IPS DF 6.9 (cell line): Measurements from ENCODE around the gene E2F4.

ENCODE experiments used
- DNase-seq: peaks from one replicate; pipeline ENCODE4 v3.0.0-alpha.2; 2013; ENCODE audit warnings: low read depth, low spot score
- H3K27ac ChIP-seq: one replicate; pipeline ENCODE4 v1.5.1; 2013; ENCODE audit warnings: low read length, control low read depth
- H3K27me3 ChIP-seq: 2 replicates; pipeline ENCODE4 v1.6.1; 2013; ENCODE audit warnings: mild to moderate bottlenecking, low read length; ENCODE audit not compliant: control insufficient read depth, insufficient read depth
- H3K36me3 ChIP-seq: 2 replicates; pipeline ENCODE4 v1.6.1; 2013; ENCODE audit warnings: low read length; ENCODE audit not compliant: control insufficient read depth, insufficient read depth
- H3K4me1 ChIP-seq: 2 replicates; pipeline ENCODE4 v1.6.1; 2013; ENCODE audit warnings: low read length; ENCODE audit not compliant: control insufficient read depth, insufficient read depth
- H3K4me3 ChIP-seq: 2 replicates; pipeline ENCODE4 v1.5.1; 2013; ENCODE audit warnings: mild to moderate bottlenecking, low read length
- H3K9me3 ChIP-seq: 2 replicates; pipeline ENCODE4 v1.6.1; 2013; ENCODE audit warnings: low read length, inconsistent platforms; ENCODE audit not compliant: control insufficient read depth, insufficient read depth
- WGBS: extraction: QIAGEN DNeasy Blood & Tissue Kit; methylation state at CpG from one replicate; pipeline ENCODE4 v1.1.7; 2013; ENCODE audit warnings: mixed read lengths, missing lambda C conversion rate; ENCODE audit not compliant: insufficient read length, insufficient coverage; 5-methylcytosine and 5-hydroxymethylcytosine counted together

The E2F4 gene, protein sequence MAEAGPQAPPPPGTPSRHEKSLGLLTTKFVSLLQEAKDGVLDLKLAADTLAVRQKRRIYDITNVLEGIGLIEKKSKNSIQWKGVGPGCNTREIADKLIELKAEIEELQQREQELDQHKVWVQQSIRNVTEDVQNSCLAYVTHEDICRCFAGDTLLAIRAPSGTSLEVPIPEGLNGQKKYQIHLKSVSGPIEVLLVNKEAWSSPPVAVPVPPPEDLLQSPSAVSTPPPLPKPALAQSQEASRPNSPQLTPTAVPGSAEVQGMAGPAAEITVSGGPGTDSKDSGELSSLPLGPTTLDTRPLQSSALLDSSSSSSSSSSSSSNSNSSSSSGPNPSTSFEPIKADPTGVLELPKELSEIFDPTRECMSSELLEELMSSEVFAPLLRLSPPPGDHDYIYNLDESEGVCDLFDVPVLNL

DNA sequence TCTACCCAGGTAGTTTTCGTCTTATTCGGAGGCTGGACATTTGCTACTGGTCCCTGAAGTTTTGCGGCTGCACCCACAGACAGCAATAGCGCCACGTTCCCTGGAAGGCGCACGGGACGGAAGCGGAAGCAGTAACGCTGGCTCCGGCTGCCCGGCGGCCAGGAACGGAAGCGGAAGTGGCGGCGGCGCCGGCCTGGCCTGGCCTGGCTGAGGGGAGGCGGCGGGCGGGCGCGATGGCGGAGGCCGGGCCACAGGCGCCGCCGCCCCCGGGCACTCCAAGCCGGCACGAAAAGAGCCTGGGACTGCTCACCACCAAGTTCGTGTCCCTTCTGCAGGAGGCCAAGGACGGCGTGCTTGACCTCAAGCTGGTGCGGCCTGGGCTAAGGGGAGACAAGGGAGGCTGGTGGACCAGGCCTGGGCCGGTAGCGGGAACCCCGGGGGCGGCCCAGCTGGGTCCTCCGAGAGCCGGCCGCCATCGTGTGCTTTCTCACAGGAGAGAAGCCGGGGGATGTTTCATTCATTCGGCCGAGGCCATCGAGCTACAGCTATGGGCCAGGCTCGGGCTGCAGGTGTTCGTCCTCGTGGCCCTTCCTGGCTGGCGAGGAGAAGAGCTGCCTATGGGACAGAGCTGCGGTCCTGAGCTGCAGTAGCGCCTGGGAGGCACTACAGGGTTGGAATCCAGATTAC is at the start of gene E2F4:
Gene E2F4 (plus strand): TSS at position 161 of the 687 bp plus-strand sequence. CDS start 73 bp downstream, at position 234.
- Histone ChIP-seq H3K4me3 (peak within 1 kb of the TSS; percentile 85), H3K4me1 (peaks cover 2% of the 10 kb centered on the region; the same call in 1 of the 2 replicates), H3K36me3 (peaks cover 22% of the 10 kb centered on the region), H3K27ac (no peak within 1 kb of the TSS), H3K9me3 (no peaks in the 10 kb centered on the region), H3K27me3 (no peaks in the 10 kb centered on the region)
- DNase-seq: no peak
- WGBS: no CpG with 5 or more reads among the region's 54 CpGs

DNA sequence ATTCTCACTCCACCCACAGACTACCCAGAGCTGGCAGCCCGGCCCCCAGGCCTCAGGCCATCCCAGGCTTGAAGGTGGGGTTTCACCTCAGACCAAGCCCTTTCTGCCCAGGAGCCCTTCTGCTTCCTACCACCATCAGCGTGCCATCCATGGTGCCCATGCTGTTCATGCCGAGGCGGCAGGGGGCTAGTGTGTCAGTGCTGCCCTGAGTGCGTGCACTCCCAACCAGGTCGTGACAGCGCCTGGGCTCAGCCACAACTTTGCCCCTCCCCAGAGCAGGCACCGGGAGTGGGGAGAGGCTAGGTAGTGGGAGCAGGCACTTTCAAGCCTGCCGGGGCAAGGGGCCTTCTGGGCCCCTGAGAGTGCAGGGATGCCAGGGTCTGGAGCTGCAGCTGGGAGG is 49.6 kb upstream of the E2F4 start:
- no CpG with 5 or more reads among the region's 9 CpGs for WGBS

DNA sequence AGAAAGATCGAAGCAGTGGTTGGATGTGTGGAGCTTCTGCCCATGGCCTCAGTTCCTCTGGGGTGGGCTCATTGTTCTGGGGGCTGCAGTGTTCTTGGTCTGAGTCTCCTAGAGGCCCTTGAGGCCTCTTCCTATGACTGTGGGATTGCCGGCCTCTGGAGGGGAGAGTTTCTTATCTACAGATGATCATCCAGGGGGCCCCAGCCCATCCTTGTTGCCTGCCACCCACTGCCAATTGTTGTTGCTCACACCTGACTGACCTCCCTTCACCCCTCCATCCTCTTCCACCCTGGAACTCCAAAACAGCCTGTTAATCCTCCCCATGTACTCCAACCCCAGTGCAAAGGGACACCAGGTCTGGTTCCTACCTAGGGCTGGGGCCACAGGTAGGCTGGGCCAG is 47.0 kb upstream of the E2F4 start:
- no peaks in the 10 kb centered on the region for H3K9me3 ChIP-seq
- no peak overlapping the region for H3K4me3 ChIP-seq
- DNase-seq: no peak
- no CpG with 5 or more reads among the region's 2 CpGs for WGBS
- H3K4me1 ChIP-seq: peaks cover 4% of the 10 kb centered on the region; the same call in 1 of the 2 replicates
- H3K27ac ChIP-seq: no peak overlapping the region
- peaks cover 27% of the 10 kb centered on the region for H3K36me3 ChIP-seq
- no peaks in the 10 kb centered on the region for H3K27me3 ChIP-seq

More for the DNA sequence above, 49.6 kb upstream of the E2F4 start:
- DNase-seq: no peak
- no peak overlapping the region for H3K27ac ChIP-seq
- peaks cover 30% of the 10 kb centered on the region for H3K36me3 ChIP-seq
- no peak overlapping the region for H3K4me3 ChIP-seq
- H3K27me3 ChIP-seq: no peaks in the 10 kb centered on the region
- no peaks in the 10 kb centered on the region for H3K4me1 ChIP-seq
- no peaks in the 10 kb centered on the region for H3K9me3 ChIP-seq

DNA sequence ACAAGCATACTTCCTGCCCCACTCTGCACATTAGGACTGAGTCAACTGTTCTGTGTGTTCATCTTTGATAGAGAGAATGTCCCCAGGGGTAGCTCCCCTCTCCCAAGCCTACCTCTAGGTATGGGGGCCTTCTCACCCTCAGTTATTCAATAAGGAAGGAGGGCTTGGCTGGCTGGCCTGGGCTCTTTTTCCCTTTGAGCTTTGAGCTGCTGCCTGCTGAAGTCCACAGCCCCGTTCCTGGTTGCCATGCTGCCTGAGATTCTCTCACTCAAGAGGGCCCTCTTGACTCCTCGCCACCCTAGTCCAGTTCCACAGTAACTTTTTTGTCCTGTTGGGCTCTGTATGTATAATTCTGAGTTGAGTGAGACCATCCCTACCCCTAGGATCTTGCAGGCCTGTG is 46.2 kb upstream of the E2F4 start:
- Histone ChIP-seq H3K27me3 (no peaks in the 10 kb centered on the region), H3K36me3 (peaks cover 23% of the 10 kb centered on the region)
- no CpG with 5 or more reads among the region's 2 CpGs for WGBS

DNA sequence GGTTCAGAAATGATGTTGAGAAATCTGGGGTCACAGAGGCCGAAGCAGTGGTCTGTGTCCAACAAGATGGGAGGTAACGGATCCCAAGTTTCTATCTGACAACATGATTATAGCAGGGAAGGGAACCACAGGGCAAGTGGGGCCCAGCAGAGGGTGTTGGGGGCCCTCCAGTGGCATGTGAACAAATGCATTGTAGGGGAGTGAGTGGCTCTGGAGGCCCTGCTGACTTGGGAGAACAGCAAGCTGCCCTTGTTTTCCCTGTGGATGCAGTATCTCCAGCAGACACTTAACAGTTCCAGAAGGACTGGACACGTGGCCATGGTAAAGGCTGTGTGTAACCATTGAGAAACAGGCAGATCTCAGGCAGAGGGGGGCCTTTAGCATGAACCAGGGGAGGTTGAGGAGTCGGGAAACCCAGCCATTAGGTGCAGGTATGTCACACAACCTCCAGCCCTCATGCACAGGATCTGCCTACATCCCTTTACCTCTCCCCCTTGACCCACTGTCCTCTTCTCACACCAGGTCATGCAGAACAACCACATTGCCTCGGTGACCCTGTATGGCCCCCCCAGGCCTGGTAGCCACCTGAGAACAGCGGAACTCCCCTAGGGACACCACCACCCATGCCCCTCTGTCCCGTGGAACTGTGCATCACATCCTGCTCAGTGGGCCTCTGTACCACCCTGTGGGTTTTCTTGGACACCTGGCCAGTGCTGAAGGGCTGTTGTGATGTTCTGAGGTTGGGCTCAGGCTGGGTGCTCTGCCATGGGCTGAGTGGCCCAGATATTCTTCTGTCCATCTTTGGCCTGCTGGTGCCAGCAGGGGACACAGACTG is 45.2 kb upstream of the E2F4 start:
- no peak overlapping the region for H3K4me3 ChIP-seq
- no peak for DNase-seq
- peaks cover 15% of the 10 kb centered on the region for H3K36me3 ChIP-seq
- H3K27ac ChIP-seq: no peak overlapping the region
- peaks cover 7% of the 10 kb centered on the region for H3K4me1 ChIP-seq
- H3K9me3 ChIP-seq: no peaks in the 10 kb centered on the region
- H3K27me3 ChIP-seq: peaks cover 3% of the 10 kb centered on the region; the same call in 1 of the 2 replicates
- WGBS: no CpG with 5 or more reads among the region's 7 CpGs

More for the DNA sequence above, 46.2 kb upstream of the E2F4 start:
- no peak overlapping the region for H3K4me3 ChIP-seq
- no peak overlapping the region for H3K27ac ChIP-seq
- H3K4me1 ChIP-seq: peaks cover 4% of the 10 kb centered on the region; the same call in 1 of the 2 replicates
- DNase-seq: no peak
- no peaks in the 10 kb centered on the region for H3K9me3 ChIP-seq

DNA sequence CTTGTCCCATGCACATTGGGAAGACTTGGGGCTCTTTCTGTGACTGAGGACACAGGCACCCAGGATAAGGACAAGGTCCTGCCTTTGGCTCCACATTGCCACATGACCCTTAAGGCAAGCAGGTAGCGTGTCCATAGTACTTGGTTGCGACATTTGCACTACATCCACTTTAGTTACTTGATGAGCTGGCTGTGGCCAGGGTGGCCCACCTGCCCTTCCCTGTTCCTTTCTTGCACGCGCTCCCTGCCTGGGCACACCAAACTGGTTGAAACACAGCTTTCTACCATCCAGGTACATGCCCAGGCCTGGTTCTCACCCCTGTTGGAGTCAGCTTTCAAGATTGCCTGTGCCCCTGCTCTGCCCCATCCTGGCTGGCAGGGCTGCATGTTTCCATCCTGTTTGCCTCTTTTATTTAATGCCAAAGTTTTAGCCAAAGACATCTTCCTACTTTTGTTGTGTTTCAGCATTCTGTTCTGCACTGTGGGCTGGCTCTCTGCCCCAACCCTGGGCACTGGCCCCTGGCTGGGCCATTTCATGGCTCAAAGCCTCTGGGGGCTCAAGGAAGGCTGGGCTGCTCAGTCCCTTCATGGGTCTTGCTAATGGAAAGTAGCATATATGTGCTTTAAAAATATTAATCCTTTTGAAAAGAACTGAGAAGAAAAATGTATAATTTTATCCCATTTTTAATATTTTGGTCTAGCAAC is 44.4 kb upstream of the E2F4 start:
- Histone ChIP-seq H3K27me3 (peaks cover 6% of the 10 kb centered on the region; the same call in 1 of the 2 replicates), H3K4me1 (peaks cover 7% of the 10 kb centered on the region), H3K36me3 (peaks cover 11% of the 10 kb centered on the region), H3K9me3 (no peaks in the 10 kb centered on the region), H3K4me3 (no peak overlapping the region), H3K27ac (no peak overlapping the region)
- DNase-seq: no peak
- WGBS: no CpG with 5 or more reads among the region's 4 CpGs

DNA sequence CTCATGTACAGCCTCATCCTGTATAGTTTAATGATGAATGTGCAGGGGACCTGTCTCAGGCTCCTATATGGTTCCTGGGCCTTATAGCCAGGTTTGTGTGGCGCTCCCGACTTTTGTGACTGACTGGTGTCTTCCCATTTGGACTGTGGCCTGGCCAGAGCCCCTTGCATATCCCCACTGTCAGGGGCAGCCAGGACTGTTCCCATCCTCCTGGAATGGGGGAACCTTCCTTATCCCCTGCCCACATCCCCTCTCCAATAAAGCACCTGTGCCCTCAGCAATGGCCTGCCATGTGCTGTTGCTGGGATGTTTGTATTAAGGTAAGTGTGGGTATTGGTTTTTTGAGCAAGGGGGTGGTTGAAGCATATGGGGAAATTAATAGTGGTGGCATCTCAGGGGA is 43.7 kb upstream of the E2F4 start:
- Histone ChIP-seq H3K27me3 (peaks cover 13% of the 10 kb centered on the region; the same call in 1 of the 2 replicates), H3K9me3 (no peaks in the 10 kb centered on the region), H3K4me3 (no peak overlapping the region), H3K27ac (no peak overlapping the region), H3K36me3 (peaks cover 8% of the 10 kb centered on the region), H3K4me1 (peaks cover 7% of the 10 kb centered on the region)
- DNase-seq: no peak
- no CpG with 5 or more reads among the region's 2 CpGs for WGBS

DNA sequence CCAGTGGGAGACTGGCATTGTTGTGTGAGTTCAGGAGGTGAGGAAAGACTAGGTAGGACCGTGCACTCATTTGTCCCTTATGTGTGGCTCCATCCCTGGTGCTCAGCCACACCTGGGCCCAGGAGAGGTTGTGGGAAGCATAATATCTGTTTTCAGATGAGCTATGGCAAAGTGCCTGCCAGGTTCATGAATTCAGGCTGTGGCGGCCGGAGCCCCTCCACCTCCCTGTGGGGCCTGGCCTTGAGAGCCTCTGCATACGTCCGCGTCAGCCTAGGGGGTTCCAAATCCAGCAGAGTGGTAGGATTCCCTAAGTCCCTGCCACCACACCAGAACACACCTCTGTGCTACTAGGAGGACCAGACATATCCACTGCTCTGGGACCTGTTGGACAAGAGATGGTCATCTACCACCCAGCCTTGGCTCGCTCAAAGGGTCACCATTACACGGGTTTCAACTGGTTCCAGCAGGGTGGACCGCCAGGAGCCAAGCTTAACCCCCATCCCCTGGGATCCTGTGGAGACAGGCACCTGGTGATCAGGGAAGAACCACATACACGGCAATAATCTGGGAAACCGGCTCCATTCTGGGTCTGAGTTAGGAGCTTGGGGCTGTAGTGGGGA is 43.2 kb upstream of the E2F4 start:
- Histone ChIP-seq H3K27me3 (peaks cover 17% of the 10 kb centered on the region; the same call in 1 of the 2 replicates), H3K9me3 (no peaks in the 10 kb centered on the region), H3K36me3 (peaks cover 8% of the 10 kb centered on the region), H3K4me3 (no peak overlapping the region), H3K4me1 (peaks cover 7% of the 10 kb centered on the region), H3K27ac (no peak overlapping the region)
- no CpG with 5 or more reads among the region's 11 CpGs for WGBS
- no peak for DNase-seq

DNA sequence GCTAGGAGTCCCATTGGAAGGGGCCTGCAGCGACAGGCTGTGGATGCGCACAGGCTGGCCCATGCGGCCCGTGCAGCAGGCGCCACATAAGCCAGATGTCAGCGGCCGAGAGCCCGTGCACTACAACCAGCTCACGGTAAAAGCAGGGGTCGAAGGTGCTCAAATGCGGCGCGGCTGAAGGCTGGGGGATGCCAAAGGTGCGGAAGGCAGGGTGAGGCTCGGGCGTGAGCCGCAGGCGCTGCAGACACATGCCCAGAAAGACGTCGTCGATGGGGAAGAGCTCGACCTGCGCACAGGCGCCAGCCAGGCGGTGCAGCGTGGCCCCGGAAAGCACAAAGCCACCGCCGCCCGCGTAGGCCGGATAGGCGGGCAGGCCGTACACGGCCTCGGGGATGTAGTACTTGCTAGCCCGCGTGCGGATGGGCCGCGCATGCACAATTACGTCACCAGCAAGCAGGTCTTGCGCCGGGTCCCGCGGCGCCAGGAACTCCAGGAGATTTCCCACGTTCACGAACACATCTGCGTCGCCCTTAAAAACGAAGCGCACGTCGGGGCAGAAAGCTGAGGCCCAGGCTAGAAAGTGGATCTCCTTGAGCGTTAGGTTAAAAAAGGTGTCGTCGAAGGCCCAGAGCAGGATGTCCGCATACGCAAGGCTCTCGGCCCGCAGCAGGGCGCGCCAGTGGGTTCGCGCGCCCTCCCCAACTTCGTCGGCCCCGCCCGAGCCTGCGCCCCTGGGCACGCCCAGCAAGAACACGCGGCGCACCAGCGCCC is 42.5 kb upstream of the E2F4 start:
- no peak for DNase-seq
- H3K9me3 ChIP-seq: no peaks in the 10 kb centered on the region
- peaks cover 24% of the 10 kb centered on the region for H3K27me3 ChIP-seq
- peaks cover 7% of the 10 kb centered on the region for H3K4me1 ChIP-seq
- no peak overlapping the region for H3K27ac ChIP-seq
- no CpG with 5 or more reads among the region's 77 CpGs for WGBS
- peak overlapping the region; percentile 83; the same call in 1 of the 2 replicates for H3K4me3 ChIP-seq
- peaks cover 8% of the 10 kb centered on the region for H3K36me3 ChIP-seq
